CD4-positive, alpha-beta T cell (primary cell): Measurements from ENCODE around the gene IFI6. TPM values are rescaled to one million over a fixed set of nuclear protein-coding genes. Genes with fewer than 3 reads are reported as not detected.

Experiments
- ATAC-seq: fragments of 200-7000 bp; cut with Tn5 transposase; one replicate; pipeline ENCODE4 v1.10.0; 2022; ENCODE audit warnings: mild to moderate bottlenecking; ENCODE audit not compliant: poor library complexity
- CTCF ChIA-PET: fragments of 350-600 bp; sonication (Branson Sonifier 250); formaldehyde crosslinking; loops from one replicate; lab custom pipeline; 2021; ENCODE audit warnings: antibody characterized with exemption, inconsistent platforms; lab: Charles Lee
- POLR2A ChIA-PET: fragments of 350-600 bp; sonication (Branson Sonifier 250); formaldehyde crosslinking; loops from one replicate; lab custom pipeline; 2021; ENCODE audit warnings: antibody characterized with exemption, inconsistent platforms; lab: Charles Lee
- DNase-seq, 14 experiments: peaks; one replicate each; pipeline ENCODE4 v3.0.0-alpha.2; 2013 to 2020; ENCODE audit warnings: mixed read lengths in 2 of 14
- H3K27ac ChIP-seq, 2 donors: one replicate each; pipeline versions ENCODE4 v1.5.1 to v1.7.0; 2013; ENCODE audit warnings: low read length in 2 of 2, low read depth in 1 of 2, mild to moderate bottlenecking in 1 of 2
- H3K27me3 ChIP-seq, 2 experiments: 1 replicate in 1 of 2; 2 replicates in 1 of 2; pipeline versions ENCODE4 v1.6.1 to v1.7.0; 2013; ENCODE audit warnings: low read length in 2 of 2, control low read depth in 1 of 2, mild to moderate bottlenecking in 1 of 2, moderate library complexity in 1 of 2; ENCODE audit not compliant: insufficient read depth in 2 of 2, control insufficient read depth in 1 of 2
- H3K36me3 ChIP-seq: one replicate; pipeline ENCODE4 v1.6.1; 2013; ENCODE audit warnings: low read length, control low read depth; ENCODE audit not compliant: insufficient read depth
- H3K4me1 ChIP-seq: one replicate; pipeline ENCODE4 v1.6.1; 2013; ENCODE audit warnings: low read length, control low read depth; ENCODE audit not compliant: insufficient read depth
- H3K4me3 ChIP-seq: one replicate; pipeline ENCODE4 v1.5.1; 2013; ENCODE audit warnings: mild to moderate bottlenecking, low read length, moderate library complexity
- H3K9me3 ChIP-seq, 2 experiments: 1 replicate in 1 of 2; 2 replicates in 1 of 2; pipeline versions ENCODE4 v1.6.1 to v1.7.0; 2013; ENCODE audit warnings: low read length in 2 of 2, mild to moderate bottlenecking in 2 of 2, control low read depth in 1 of 2, moderate library complexity in 1 of 2; ENCODE audit not compliant: control insufficient read depth in 1 of 2, insufficient read depth in 1 of 2
- H3K27ac Mint-ChIP-seq: one replicate; pipeline ENCODE4 v1.8.0; 2020; ENCODE audit warnings: mixed read lengths
- H3K27me3 Mint-ChIP-seq: one replicate; pipeline ENCODE4 v1.8.0; 2021; ENCODE audit warnings: mixed read lengths
- H3K36me3 Mint-ChIP-seq: one replicate; pipeline ENCODE4 v1.8.0; 2021; ENCODE audit warnings: low read depth, mixed read lengths
- H3K4me1 Mint-ChIP-seq: one replicate; pipeline ENCODE4 v1.8.0; 2021; ENCODE audit warnings: low read depth, mixed read lengths
- H3K4me3 Mint-ChIP-seq: one replicate; pipeline ENCODE4 v1.8.0; 2020; ENCODE audit warnings: mild to moderate bottlenecking, mixed read lengths
- H3K9me3 Mint-ChIP-seq: one replicate; pipeline ENCODE4 v1.8.0; 2020; ENCODE audit warnings: mixed read lengths
- intact Hi-C, 2 experiments: fragments of 100-400 bp; cut with DNase I in 1 of 2; cut with micrococcal nuclease in 1 of 2; formaldehyde crosslinking; loops; one replicate each; pipeline versions ENCODE4 v1.15.1 to v1.9.0; 2023 to 2025; cut with DNase I, micrococcal nuclease
- total RNA-seq, 174 experiments: library from RNA in 2 of 174; stranded (reverse) in 2 of 174; gene quantifications; one replicate each; pipeline ENCODE4 v1.2.3 and lab custom pipeline; 2021 to 2026
- TF ChIP-seq, protein P1 (sequence below): fragments of 200-600 bp; IDR thresholded peaks from one replicate; pipeline ENCODE4 v1.8.0; 2022; ENCODE audit warnings: antibody characterized with exemption, mild to moderate bottlenecking

IFI6 gene
- total RNA-seq, 2 experiments from 2014 or later = 33.6 to 36.2 TPM

DNA sequence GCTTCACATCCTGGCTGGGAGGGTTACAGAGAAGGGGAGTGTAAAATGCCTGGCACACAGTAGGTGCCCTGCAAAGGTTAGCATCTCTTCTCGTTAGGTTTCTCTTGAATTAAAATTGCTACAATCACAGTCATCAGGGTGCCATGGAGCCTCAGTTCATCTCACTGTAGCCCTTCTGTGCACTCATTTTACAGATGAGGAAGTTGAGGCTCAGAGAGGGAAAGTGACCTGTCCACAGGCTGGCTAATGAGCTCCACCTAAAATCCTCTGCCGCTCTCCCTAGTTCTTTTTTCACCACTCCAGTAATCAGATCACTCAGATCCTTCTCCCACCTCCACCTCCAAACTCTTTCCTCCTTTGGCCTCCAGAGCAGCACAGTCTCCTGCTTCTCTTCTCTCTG, 54.6 kb downstream of the IFI6 start:
- Histone ChIP-seq H3K4me1 (peaks cover 76% of the 10 kb centered on the region), H3K4me3 (no peak overlapping the region), H3K9me3 (no peaks in the 10 kb centered on the region), H3K36me3 (no peaks in the 10 kb centered on the region), H3K27me3 (no peaks in the 10 kb centered on the region), H3K27ac (peak overlapping the region; percentile 65 to 77)
- ATAC-seq (no peak), DNase-seq (no peak)
- ChIA-PET POLR2A (interaction anchor here (3.9 kb wide), 1 partner anchor 45 kb away, joined by 23 read pairs; no protein-coding TSS in a partner anchor), CTCF (interaction anchor here (1.0 to 1.4 kb wide), 2 partner anchors 44 to 52 kb away, joined by 3 to 4 read pairs; no protein-coding TSS in a partner anchor)
- Mint-ChIP-seq H3K27me3 (no peaks in the 10 kb centered on the region), H3K27ac (peak overlapping the region; percentile 80), H3K9me3 (no peaks in the 10 kb centered on the region), H3K4me3 (peak overlapping the region; percentile 12), H3K4me1 (peaks cover 67% of the 10 kb centered on the region), H3K36me3 (no peaks in the 10 kb centered on the region)
- intact Hi-C loops = no loop called here
- TF ChIP-seq, protein P1, sequence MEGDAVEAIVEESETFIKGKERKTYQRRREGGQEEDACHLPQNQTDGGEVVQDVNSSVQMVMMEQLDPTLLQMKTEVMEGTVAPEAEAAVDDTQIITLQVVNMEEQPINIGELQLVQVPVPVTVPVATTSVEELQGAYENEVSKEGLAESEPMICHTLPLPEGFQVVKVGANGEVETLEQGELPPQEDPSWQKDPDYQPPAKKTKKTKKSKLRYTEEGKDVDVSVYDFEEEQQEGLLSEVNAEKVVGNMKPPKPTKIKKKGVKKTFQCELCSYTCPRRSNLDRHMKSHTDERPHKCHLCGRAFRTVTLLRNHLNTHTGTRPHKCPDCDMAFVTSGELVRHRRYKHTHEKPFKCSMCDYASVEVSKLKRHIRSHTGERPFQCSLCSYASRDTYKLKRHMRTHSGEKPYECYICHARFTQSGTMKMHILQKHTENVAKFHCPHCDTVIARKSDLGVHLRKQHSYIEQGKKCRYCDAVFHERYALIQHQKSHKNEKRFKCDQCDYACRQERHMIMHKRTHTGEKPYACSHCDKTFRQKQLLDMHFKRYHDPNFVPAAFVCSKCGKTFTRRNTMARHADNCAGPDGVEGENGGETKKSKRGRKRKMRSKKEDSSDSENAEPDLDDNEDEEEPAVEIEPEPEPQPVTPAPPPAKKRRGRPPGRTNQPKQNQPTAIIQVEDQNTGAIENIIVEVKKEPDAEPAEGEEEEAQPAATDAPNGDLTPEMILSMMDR = no peak

- Histone ChIP-seq H3K4me3 (no peak overlapping the region), H3K27ac (peak overlapping the region; percentile 15 to 77), H3K36me3 (no peaks in the 10 kb centered on the region), H3K4me1 (peaks cover 73% of the 10 kb centered on the region), H3K9me3 (no peaks in the 10 kb centered on the region), H3K27me3 (no peaks in the 10 kb centered on the region)
- DNase-seq = peak in 1 of 14 experiments; percentile 15
- intact Hi-C loops = no loop called here
- no peaks in the 10 kb centered on the region for H3K36me3 Mint-ChIP-seq
- CTCF ChIA-PET = interaction anchor here (0.7 to 1.6 kb wide), 4 partner anchors 13 to 53 kb away, joined by 3 to 4 read pairs (median 4); no protein-coding TSS in a partner anchor
- no peak for ATAC-seq
- POLR2A ChIA-PET = interaction anchor here (0.8 to 8.6 kb wide), 2 partner anchors 17 to 45 kb away, joined by 3 to 98 read pairs; no protein-coding TSS in a partner anchor
- H3K27ac Mint-ChIP-seq = peak overlapping the region; percentile 80
- no peaks in the 10 kb centered on the region for H3K9me3 Mint-ChIP-seq
- no peak overlapping the region for H3K4me3 Mint-ChIP-seq
- TF ChIP-seq, protein P1 = no peak
- peaks cover 75% of the 10 kb centered on the region for H3K4me1 Mint-ChIP-seq
- H3K27me3 Mint-ChIP-seq = no peaks in the 10 kb centered on the region
These were observed 55.6 kb downstream of the IFI6 start for GRCh38 chr1:27616441-27616840.

Other genes starting within 250 kb of the IFI6 start
- gene WASF2, start 182.0 kb downstream of the IFI6 start, total RNA-seq = 100 to 1,000 TPM; 119 to 121 TPM
- gene AHDC1, start 68.0 kb downstream of the IFI6 start, total RNA-seq = 10 to 100 TPM; 20.8 to 22.9 TPM
- 1 to 10 TPM; 3.0 to 3.2 TPM for gene FGR, start 37.0 kb downstream of the IFI6 start, total RNA-seq
- gene FAM76A, start 53.8 kb upstream of the IFI6 start, total RNA-seq = 10 to 100 TPM; 26.0 to 28.7 TPM
- gene STX12, start 101.0 kb upstream of the IFI6 start, total RNA-seq = 10 to 100 TPM; 20.3 to 22.7 TPM
- gene PPP1R8, start 158.6 kb upstream of the IFI6 start, total RNA-seq = 10 to 100 TPM; 14.8 to 15.7 TPM
- gene THEMIS2, start 200.4 kb upstream of the IFI6 start, total RNA-seq = 10 to 100 TPM; 20.2 to 21.6 TPM
- 1 to 10 TPM; 7.0 to 7.5 TPM for gene RPA2, start 242.4 kb upstream of the IFI6 start, total RNA-seq